DOHH2 (cell line): ENCODE data around the gene LRRC7.

Experiments used
- H3F3A ChIP-seq: fragments of 200-600 bp; sonication (generic), shearing (Covaris generic); 2 replicates; pipeline ENCODE4 v1.6.0; 2016; ENCODE audit warnings: antibody characterized with exemption, mild to moderate bottlenecking; ENCODE audit not compliant: control insufficient read depth, insufficient read depth
- H3K27ac ChIP-seq: fragments of 200-600 bp; sonication (generic); 2 replicates; pipeline ENCODE4 v1.5.1; 2014; ENCODE audit warnings: low read depth, mild to moderate bottlenecking, low read length, moderate library complexity
- H3K27me3 ChIP-seq: fragments of 200-600 bp; sonication (generic); 2 replicates; pipeline ENCODE4 v1.6.1; 2014; ENCODE audit warnings: mild to moderate bottlenecking, low read length, mixed read lengths; ENCODE audit not compliant: control insufficient read depth
- H3K36me3 ChIP-seq: fragments of 200-600 bp; sonication (generic); 2 replicates; pipeline ENCODE4 v1.6.1; 2014; ENCODE audit warnings: mild to moderate bottlenecking, low read length, moderate library complexity, mixed read lengths; ENCODE audit not compliant: control insufficient read depth
- H3K4me1 ChIP-seq: fragments of 200-600 bp; sonication (generic); 2 replicates; pipeline ENCODE4 v1.6.1; 2014; ENCODE audit warnings: mild to moderate bottlenecking, low read length, mixed read lengths; ENCODE audit not compliant: control insufficient read depth
- H3K4me2 ChIP-seq: fragments of 200-600 bp; sonication (generic); 2 replicates; pipeline ENCODE4 v1.6.0; 2014; ENCODE audit warnings: mild to moderate bottlenecking, low read length, moderate library complexity
- H3K4me3 ChIP-seq: fragments of 200-600 bp; sonication (generic); 2 replicates; pipeline ENCODE4 v1.5.1; 2014; ENCODE audit warnings: mild to moderate bottlenecking, low read length, mixed read lengths
- H3K79me2 ChIP-seq: fragments of 200-600 bp; sonication (generic); 2 replicates; pipeline ENCODE4 v1.6.1; 2014; ENCODE audit warnings: mild to moderate bottlenecking, low read length, mixed read lengths; ENCODE audit not compliant: control insufficient read depth
- H3K9me2 ChIP-seq: fragments of 200-600 bp; sonication (generic); replicated peaks from 2 replicates; pipeline ENCODE4 v1.6.1; 2014; ENCODE audit warnings: mild to moderate bottlenecking, low read length, mixed read lengths; ENCODE audit not compliant: control insufficient read depth
- H3K9me3 ChIP-seq: fragments of 200-600 bp; sonication (generic); 2 replicates; pipeline ENCODE4 v1.6.1; 2014; ENCODE audit warnings: antibody characterized with exemption, low read length, mixed read lengths; ENCODE audit not compliant: control insufficient read depth, insufficient read depth
- H4K20me1 ChIP-seq: fragments of 200-600 bp; sonication (generic); 2 replicates; pipeline ENCODE4 v1.6.0; 2014; ENCODE audit warnings: low read depth, mild to moderate bottlenecking, antibody characterized with exemption, low read length, moderate library complexity; ENCODE audit not compliant: control insufficient read depth, insufficient read depth
- EZH2phosphoT487 ChIP-seq: fragments of 200-600 bp; sonication (generic); IDR thresholded peaks from 2 replicates; pipeline ENCODE4 v1.6.1; 2017; ENCODE audit warnings: borderline replicate concordance, mild to moderate bottlenecking, antibody characterized with exemption, low read length, moderate library complexity, mixed read lengths
- TF ChIP-seq, protein P1 (sequence below): fragments of 200-600 bp; sonication (generic); IDR thresholded peaks from one replicate; pipeline ENCODE4 v1.5.1; 2014; ENCODE audit warnings: antibody characterized with exemption, mild to moderate bottlenecking, low read depth, low read length; ENCODE audit not compliant: poor library complexity, severe bottlenecking

The LRRC7 gene

DNA sequence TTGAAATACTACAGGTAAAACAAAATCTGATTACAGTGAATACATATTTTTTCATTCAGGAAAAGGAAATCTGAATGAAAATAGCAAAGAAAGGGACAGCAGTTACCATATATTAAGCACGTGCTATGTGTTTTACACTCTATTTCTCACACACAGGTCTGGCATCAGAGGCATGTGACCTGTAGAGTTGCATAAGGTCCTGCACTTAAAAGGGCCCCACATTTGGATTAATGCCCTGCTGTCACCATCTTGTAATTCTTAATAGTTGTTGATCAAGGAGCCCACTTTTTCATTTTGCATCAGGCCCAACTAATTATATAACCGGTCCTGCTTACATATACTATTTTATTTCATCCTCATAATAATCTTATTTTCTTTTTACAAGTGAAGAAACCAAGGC is 511.8 kb downstream of the LRRC7 start:
- Histone ChIP-seq H4K20me1 (no peaks in the 10 kb centered on the region), H3K4me1 (peaks cover 9% of the 10 kb centered on the region), H3K4me3 (no peak overlapping the region), H3K27me3 (no peaks in the 10 kb centered on the region; the same call in 1 of the 2 replicates), H3K27ac (no peak overlapping the region), H3F3A (no peaks in the 10 kb centered on the region), H3K36me3 (no peaks in the 10 kb centered on the region), H3K4me2 (no peak overlapping the region), H3K9me3 (no peaks in the 10 kb centered on the region), H3K79me2 (no peaks in the 10 kb centered on the region), H3K9me2 (no peaks in the 10 kb centered on the region)
- TF ChIP-seq EZH2phosphoT487: no peak
- TF ChIP-seq, protein P1, sequence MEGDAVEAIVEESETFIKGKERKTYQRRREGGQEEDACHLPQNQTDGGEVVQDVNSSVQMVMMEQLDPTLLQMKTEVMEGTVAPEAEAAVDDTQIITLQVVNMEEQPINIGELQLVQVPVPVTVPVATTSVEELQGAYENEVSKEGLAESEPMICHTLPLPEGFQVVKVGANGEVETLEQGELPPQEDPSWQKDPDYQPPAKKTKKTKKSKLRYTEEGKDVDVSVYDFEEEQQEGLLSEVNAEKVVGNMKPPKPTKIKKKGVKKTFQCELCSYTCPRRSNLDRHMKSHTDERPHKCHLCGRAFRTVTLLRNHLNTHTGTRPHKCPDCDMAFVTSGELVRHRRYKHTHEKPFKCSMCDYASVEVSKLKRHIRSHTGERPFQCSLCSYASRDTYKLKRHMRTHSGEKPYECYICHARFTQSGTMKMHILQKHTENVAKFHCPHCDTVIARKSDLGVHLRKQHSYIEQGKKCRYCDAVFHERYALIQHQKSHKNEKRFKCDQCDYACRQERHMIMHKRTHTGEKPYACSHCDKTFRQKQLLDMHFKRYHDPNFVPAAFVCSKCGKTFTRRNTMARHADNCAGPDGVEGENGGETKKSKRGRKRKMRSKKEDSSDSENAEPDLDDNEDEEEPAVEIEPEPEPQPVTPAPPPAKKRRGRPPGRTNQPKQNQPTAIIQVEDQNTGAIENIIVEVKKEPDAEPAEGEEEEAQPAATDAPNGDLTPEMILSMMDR: no peak

DNA sequence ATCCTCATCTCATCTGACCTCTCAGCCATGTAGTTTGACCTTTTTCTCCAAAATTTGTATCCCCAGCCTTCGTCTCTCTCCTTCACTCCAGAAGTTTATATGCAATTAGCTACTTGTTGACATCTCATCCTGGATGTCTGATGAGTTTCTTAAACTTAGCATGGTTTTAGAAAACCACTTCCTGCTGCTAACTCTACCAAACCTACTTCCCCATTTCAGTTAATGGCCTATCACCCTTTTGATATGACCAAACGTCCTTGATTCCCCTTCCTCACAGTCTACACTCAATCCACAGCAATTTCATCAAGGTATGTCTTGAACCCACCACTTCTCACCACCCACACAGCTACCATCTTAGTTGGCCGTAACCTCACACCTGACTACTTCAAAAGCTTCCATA is 515.8 kb downstream of the LRRC7 start:
- Histone ChIP-seq H3K27ac (no peak overlapping the region), H4K20me1 (no peaks in the 10 kb centered on the region), H3K36me3 (no peaks in the 10 kb centered on the region), H3K4me1 (peaks cover 9% of the 10 kb centered on the region), H3K9me3 (no peaks in the 10 kb centered on the region), H3K4me2 (peak overlapping the region; percentile 20), H3K9me2 (no peaks in the 10 kb centered on the region), H3K27me3 (no peaks in the 10 kb centered on the region; the same call in 1 of the 2 replicates), H3K79me2 (no peaks in the 10 kb centered on the region), H3K4me3 (peak overlapping the region; percentile 20; the same call in 1 of the 2 replicates), H3F3A (no peaks in the 10 kb centered on the region)
- TF ChIP-seq, protein P1: no peak
- no peak for TF ChIP-seq EZH2phosphoT487

DNA sequence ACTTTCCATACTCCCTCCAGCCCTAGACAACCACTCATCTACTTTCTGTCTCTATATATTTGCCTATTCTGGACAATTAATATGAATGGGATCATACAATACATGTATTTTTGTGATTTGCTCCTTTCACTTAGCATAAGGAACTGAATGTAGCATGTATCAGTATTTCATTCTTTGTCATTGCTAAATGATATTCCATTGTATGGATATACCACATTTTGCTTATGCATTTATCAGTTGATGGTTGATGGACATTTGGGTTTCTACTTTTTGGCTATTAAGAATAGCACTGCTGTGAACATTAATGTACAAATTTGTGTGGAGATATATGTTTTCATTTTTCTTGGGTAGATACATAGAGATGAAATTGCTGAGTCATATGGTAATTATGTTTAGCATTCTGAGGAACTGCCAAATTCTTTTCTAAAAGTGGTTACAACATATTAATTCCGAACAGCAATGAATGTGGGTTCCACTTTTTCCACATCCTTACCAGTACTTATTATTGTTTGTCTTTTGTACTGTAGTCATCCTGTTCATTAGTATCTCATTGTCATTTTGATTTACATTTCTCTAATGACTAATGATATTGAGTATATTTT is 516.7 kb downstream of the LRRC7 start:
- Histone ChIP-seq H3K27ac (no peak overlapping the region), H3K4me1 (peaks cover 9% of the 10 kb centered on the region), H3K4me2 (no peak overlapping the region), H3K27me3 (peaks cover 4% of the 10 kb centered on the region; the same call in 1 of the 2 replicates), H3K9me2 (no peaks in the 10 kb centered on the region), H3K79me2 (no peaks in the 10 kb centered on the region), H3F3A (no peaks in the 10 kb centered on the region), H3K36me3 (no peaks in the 10 kb centered on the region), H4K20me1 (no peaks in the 10 kb centered on the region), H3K9me3 (no peaks in the 10 kb centered on the region), H3K4me3 (no peak overlapping the region)
- no peak for TF ChIP-seq EZH2phosphoT487

DNA sequence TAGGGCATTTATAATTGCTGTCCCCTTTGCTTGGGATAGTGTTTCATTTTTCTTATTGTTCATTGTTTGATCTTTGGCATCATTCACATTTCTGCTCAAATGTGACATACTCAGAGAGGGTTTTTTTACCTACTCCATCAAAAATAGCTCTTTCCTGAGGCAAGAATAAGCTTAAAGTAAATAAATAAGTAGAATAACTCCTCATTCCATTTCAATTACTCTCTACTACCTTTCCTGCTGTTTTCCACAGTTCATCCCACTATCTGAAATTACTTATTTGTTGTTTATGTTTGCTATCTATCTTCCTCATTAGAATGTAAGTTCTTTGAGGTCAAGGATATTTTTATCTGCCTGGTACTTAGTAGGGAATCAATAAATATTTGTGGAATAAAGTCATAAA is 517.8 kb downstream of the LRRC7 start:
- Histone ChIP-seq H3F3A (no peaks in the 10 kb centered on the region), H3K4me1 (peaks cover 9% of the 10 kb centered on the region), H3K9me2 (no peaks in the 10 kb centered on the region), H3K9me3 (no peaks in the 10 kb centered on the region), H3K4me3 (no peak overlapping the region), H3K36me3 (no peaks in the 10 kb centered on the region), H3K27me3 (peaks cover 4% of the 10 kb centered on the region; the same call in 1 of the 2 replicates), H3K79me2 (no peaks in the 10 kb centered on the region), H3K4me2 (no peak overlapping the region), H3K27ac (no peak overlapping the region), H4K20me1 (no peaks in the 10 kb centered on the region)
- no peak for TF ChIP-seq EZH2phosphoT487
- TF ChIP-seq, protein P1: no peak
